HT-29 (cell line): ENCODE results near the gene RYR1. TPM values are rescaled to one million over a fixed set of nuclear protein-coding genes. Genes with fewer than 3 reads are reported as not detected.
"Not testable (repeated sequence)": the region's sequence is repeated elsewhere in the genome, so short reads cannot be mapped to it uniquely, and the experiment has no call there.

ENCODE experiments used
- DNase-seq: peaks from one replicate; pipeline ENCODE4 v3.0.0-alpha.2; 2015; ENCODE audit warnings: low spot score
- total RNA-seq: library from RNA; depleted of rRNA; stranded (reverse); fragments of >200 nt; shearing (Covaris generic); gene quantifications from 2 replicates; pipeline ENCODE4 v1.2.3, GENCODE V29; 2014

RYR1 gene
- total RNA-seq, 1 experiment from 2014 or later, result not detected

GRCh38 chr19:38602856-38603255, 169.4 kb downstream of the RYR1 start:
- not testable (repeated sequence) for DNase-seq

GRCh38 chr19:38606131-38606530, 172.6 kb downstream of the RYR1 start:
- no peak for DNase-seq

- no peak for DNase-seq
Measured at GRCh38 chr19:38614289-38614688, 180.8 kb downstream of the RYR1 start.

- DNase-seq, result no peak
Measured at GRCh38 chr19:38615007-38615581, 181.6 kb downstream of the RYR1 start.

GRCh38 chr19:38616265-38616664, 182.8 kb downstream of the RYR1 start:
- DNase-seq, result no peak

GRCh38 chr19:38617283-38617763, 183.8 kb downstream of the RYR1 start:
- no peak for DNase-seq

GRCh38 chr19:38617764-38618589, 184.5 kb downstream of the RYR1 start, which contains the start of gene MAP4K1:
Gene MAP4K1, minus strand, starts transcription at chr19:38617953. Its CDS starts 58 bp downstream, at chr19:38617895.
- no peak for DNase-seq

GRCh38 chr19:38618590-38619360, 185.3 kb downstream of the RYR1 start, which contains the start of gene EIF3K:
Gene EIF3K, plus strand, starts transcription at chr19:38619188. Its CDS starts 81 bp downstream, at chr19:38619269.
- DNase-seq, result peak; percentile 100

GRCh38 chr19:38619361-38620174, 186.1 kb downstream of the RYR1 start:
- DNase-seq, result no peak

GRCh38 chr19:38624822-38625221, 191.3 kb downstream of the RYR1 start:
- DNase-seq, result no peak

GRCh38 chr19:38626401-38626800, 192.9 kb downstream of the RYR1 start:
- no peak for DNase-seq

- no peak for DNase-seq
Measured at GRCh38 chr19:38629568-38629967, 196.1 kb downstream of the RYR1 start.

- DNase-seq, result peak; percentile 53
Measured at GRCh38 chr19:38631301-38631700, 197.8 kb downstream of the RYR1 start.

GRCh38 chr19:38631811-38632475, 198.5 kb downstream of the RYR1 start:
- peak; percentile 84 for DNase-seq

- no peak for DNase-seq
Measured at GRCh38 chr19:38632476-38633213, 199.2 kb downstream of the RYR1 start.

GRCh38 chr19:38634757-38635482, 201.4 kb downstream of the RYR1 start:
- DNase-seq, result peak; percentile 96

- peak; percentile 65 for DNase-seq
Measured at GRCh38 chr19:38635483-38636399, 202.2 kb downstream of the RYR1 start.
